ENCODE results near the gene SPRED2.
"Not testable (repeated sequence)": the region's sequence is repeated elsewhere in the genome, so short reads cannot be mapped to it uniquely, and the experiment has no call there.

Gene SPRED2

GRCh38 chr2:65319674-65320041, 112.7 kb downstream of the SPRED2 start:
- Histone ChIP-seq H2AFZ (ENCODE audit: low read depth, low read length) (no peak overlapping the region), H3K79me2 (ENCODE audit: insufficient read depth, low read length) (0 out of 2 replicates have a peak, but pooled peaks cover 2% of the 10 kb centered on the region), H3K4me2 (ENCODE audit: insufficient read depth, low read length) (no peak overlapping the region), H3K27me3 (ENCODE audit: insufficient read depth, low read length, poor library complexity) (no peaks in the 10 kb centered on the region), H3K9me3 (ENCODE audit: insufficient read depth, low read length, severe bottlenecking) (no peaks in the 10 kb centered on the region), H3K27ac (ENCODE audit: low read length) (no peak overlapping the region), H3K36me3 (ENCODE audit: insufficient read depth, low read length) (peaks cover 54% of the 10 kb centered on the region), H3K9ac (ENCODE audit: low read depth, low read length) (no peak overlapping the region), H3K4me3 (ENCODE audit: low read depth in 1 of 2, low read length in 2 of 2) (no peak overlapping the region), H4K20me1 (ENCODE audit: insufficient read depth, low read length) (0 out of 2 replicates have a peak, but pooled peaks cover 4% of the 10 kb centered on the region), H3K4me1 (ENCODE audit: insufficient read depth, low read length) (no peaks in the 10 kb centered on the region)
- no peak for ATAC-seq (ENCODE audit: insufficient read depth, low read depth)
- TF ChIP-seq, protein P1, sequence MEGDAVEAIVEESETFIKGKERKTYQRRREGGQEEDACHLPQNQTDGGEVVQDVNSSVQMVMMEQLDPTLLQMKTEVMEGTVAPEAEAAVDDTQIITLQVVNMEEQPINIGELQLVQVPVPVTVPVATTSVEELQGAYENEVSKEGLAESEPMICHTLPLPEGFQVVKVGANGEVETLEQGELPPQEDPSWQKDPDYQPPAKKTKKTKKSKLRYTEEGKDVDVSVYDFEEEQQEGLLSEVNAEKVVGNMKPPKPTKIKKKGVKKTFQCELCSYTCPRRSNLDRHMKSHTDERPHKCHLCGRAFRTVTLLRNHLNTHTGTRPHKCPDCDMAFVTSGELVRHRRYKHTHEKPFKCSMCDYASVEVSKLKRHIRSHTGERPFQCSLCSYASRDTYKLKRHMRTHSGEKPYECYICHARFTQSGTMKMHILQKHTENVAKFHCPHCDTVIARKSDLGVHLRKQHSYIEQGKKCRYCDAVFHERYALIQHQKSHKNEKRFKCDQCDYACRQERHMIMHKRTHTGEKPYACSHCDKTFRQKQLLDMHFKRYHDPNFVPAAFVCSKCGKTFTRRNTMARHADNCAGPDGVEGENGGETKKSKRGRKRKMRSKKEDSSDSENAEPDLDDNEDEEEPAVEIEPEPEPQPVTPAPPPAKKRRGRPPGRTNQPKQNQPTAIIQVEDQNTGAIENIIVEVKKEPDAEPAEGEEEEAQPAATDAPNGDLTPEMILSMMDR (IDR thresholded peaks at IDR 0.05; ENCODE audit: borderline replicate concordance, extremely low read depth, low read length, poor library complexity, severe bottlenecking): no peak
- DNase-seq: no peak

DNA sequence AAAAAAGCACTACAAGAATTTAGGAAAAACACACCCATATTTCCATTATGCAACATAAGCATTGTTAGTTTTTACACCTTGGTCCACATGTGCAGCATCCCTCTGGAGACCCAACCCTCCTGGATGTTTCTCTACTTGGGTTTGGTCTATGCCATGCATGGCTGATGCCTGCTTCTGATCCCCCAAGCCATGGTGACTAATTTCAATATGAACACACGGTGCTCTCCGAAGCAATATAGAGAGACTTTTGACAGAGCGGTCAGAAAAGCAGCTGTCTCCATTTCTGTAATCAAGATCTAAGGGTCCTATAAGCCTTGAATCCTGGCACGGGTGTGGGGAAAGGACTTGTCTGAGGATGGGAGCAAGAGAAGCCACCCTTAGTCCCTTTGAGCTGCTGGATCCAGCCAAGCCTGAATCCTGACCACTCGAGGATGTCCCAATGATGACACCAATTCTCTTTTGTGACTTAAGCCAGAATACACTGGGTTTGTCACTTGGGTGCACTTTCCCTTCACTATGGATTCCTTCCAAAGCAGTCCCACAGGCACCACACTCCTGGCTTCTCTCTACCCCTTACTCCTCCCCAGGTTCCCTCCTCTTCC, 113.2 kb downstream of the SPRED2 start:
- DNase-seq (no peak), ATAC-seq (ENCODE audit: insufficient read depth, low read depth) (no peak)
- Histone ChIP-seq H3K36me3 (ENCODE audit: insufficient read depth, low read length) (peaks cover 59% of the 10 kb centered on the region), H3K27ac (ENCODE audit: low read length) (no peak overlapping the region), H3K79me2 (ENCODE audit: insufficient read depth, low read length) (0 out of 2 replicates have a peak, but pooled peaks cover 2% of the 10 kb centered on the region), H3K9me3 (ENCODE audit: insufficient read depth, low read length, severe bottlenecking) (no peaks in the 10 kb centered on the region), H4K20me1 (ENCODE audit: insufficient read depth, low read length) (0 out of 2 replicates have a peak, but pooled peaks cover 4% of the 10 kb centered on the region), H3K27me3 (ENCODE audit: insufficient read depth, low read length, poor library complexity) (no peaks in the 10 kb centered on the region), H2AFZ (ENCODE audit: low read depth, low read length) (no peak overlapping the region), H3K9ac (ENCODE audit: low read depth, low read length) (no peak overlapping the region), H3K4me3 (ENCODE audit: low read depth in 1 of 2, low read length in 2 of 2) (no peak overlapping the region), H3K4me1 (ENCODE audit: insufficient read depth, low read length) (no peaks in the 10 kb centered on the region), H3K4me2 (ENCODE audit: insufficient read depth, low read length) (no peak overlapping the region)
- TF ChIP-seq EZH2 (IDR thresholded peaks at IDR 0.05; ENCODE audit: borderline replicate concordance, low read depth, low read length, severe bottlenecking): no peak
- TF ChIP-seq, protein P1 (IDR thresholded peaks at IDR 0.05; ENCODE audit: borderline replicate concordance, extremely low read depth, low read length, poor library complexity, severe bottlenecking): no peak

DNA sequence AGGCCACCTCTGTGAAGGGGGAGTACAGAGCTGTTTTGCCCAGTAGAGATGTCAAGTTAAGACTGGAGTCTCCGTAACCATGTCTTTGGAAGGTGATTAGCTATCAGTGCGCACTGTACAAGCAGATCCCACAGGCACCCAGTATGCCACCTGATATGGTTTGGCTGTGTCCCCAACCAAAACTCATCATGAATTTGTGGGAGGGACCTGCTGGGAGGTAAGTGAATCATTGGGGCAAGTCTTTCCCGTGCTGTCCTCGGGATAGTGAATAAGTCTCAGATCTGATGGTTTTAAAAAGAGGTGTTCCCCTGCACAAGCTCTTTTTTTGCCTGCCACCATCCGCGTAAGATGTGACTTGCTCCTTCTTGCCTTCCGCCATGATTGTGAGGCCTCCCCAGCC, 114.6 kb downstream of the SPRED2 start:
- H3K4me2 ChIP-seq (ENCODE audit: insufficient read depth, low read length): no peak overlapping the region
- no peaks in the 10 kb centered on the region for H3K9me3 ChIP-seq (ENCODE audit: insufficient read depth, low read length, severe bottlenecking)
- H3K27me3 ChIP-seq (ENCODE audit: insufficient read depth, low read length, poor library complexity): no peaks in the 10 kb centered on the region
- TF ChIP-seq, protein P1 (IDR thresholded peaks at IDR 0.05; ENCODE audit: borderline replicate concordance, extremely low read depth, low read length, poor library complexity, severe bottlenecking): no peak
- no peak for TF ChIP-seq EZH2 (IDR thresholded peaks at IDR 0.05; ENCODE audit: borderline replicate concordance, low read depth, low read length, severe bottlenecking)
- H3K79me2 ChIP-seq (ENCODE audit: insufficient read depth, low read length): 0 out of 2 replicates have a peak, but pooled peaks cover 2% of the 10 kb centered on the region
- ATAC-seq (ENCODE audit: insufficient read depth, low read depth) (no peak), DNase-seq (no peak)
- H3K27ac ChIP-seq (ENCODE audit: low read length): no peak overlapping the region
- H3K4me3 ChIP-seq (ENCODE audit: low read depth in 1 of 2, low read length in 2 of 2): no peak overlapping the region
- H3K4me1 ChIP-seq (ENCODE audit: insufficient read depth, low read length): 0 out of 2 replicates have a peak, but pooled peaks cover 6% of the 10 kb centered on the region
- H3K9ac ChIP-seq (ENCODE audit: low read depth, low read length): no peak overlapping the region
- no peak overlapping the region for H2AFZ ChIP-seq (ENCODE audit: low read depth, low read length)
- H4K20me1 ChIP-seq (ENCODE audit: insufficient read depth, low read length): peaks cover 10% of the 10 kb centered on the region; the same call in 1 of the 2 replicates
- H3K36me3 ChIP-seq (ENCODE audit: insufficient read depth, low read length): peaks cover 72% of the 10 kb centered on the region

GRCh38 chr2:65317351-65317750, 115.0 kb downstream of the SPRED2 start:
- H3K9me3 ChIP-seq (ENCODE audit: insufficient read depth, low read length, severe bottlenecking); H4K20me1 ChIP-seq (ENCODE audit: insufficient read depth, low read length); H2AFZ ChIP-seq (ENCODE audit: low read depth, low read length); ATAC-seq (ENCODE audit: insufficient read depth, low read depth); H3K4me1 ChIP-seq (ENCODE audit: insufficient read depth, low read length); H3K27ac ChIP-seq (ENCODE audit: low read length); H3K4me2 ChIP-seq (ENCODE audit: insufficient read depth, low read length); H3K79me2 ChIP-seq (ENCODE audit: insufficient read depth, low read length); H3K27me3 ChIP-seq (ENCODE audit: insufficient read depth, low read length, poor library complexity); H3K9ac ChIP-seq (ENCODE audit: low read depth, low read length); H3K4me3 ChIP-seq (ENCODE audit: low read depth in 1 of 2, low read length in 2 of 2); DNase-seq: not testable (repeated sequence)
- H3K36me3 ChIP-seq (ENCODE audit: insufficient read depth, low read length): peaks cover 77% of the 10 kb centered on the region

Measured in DND-41 (cell line).